Measurements from ENCODE around the gene M1AP.

Gene M1AP

DNA sequence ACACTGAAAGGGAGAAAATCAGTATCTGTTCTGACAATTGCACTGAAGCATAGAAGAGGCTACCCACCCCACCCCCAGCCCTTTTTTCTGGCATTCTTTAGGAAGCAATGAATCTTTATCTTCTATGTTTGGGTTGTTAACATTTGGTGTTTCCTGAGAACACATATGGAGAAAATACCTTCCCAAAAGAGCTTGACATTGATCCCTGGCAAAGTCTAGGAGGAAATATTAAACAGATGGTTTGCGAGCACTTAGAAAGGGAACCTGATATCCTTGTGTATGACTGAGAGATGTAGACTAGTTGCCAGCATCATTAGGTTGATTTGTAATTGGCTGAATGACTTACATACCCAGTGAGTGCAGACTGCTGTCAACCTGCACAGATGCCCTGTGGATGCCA lies 50.7 kb downstream of the M1AP start:
- DNase-seq (ENCODE audit: low read depth in 2 of 2): no peak

DNA sequence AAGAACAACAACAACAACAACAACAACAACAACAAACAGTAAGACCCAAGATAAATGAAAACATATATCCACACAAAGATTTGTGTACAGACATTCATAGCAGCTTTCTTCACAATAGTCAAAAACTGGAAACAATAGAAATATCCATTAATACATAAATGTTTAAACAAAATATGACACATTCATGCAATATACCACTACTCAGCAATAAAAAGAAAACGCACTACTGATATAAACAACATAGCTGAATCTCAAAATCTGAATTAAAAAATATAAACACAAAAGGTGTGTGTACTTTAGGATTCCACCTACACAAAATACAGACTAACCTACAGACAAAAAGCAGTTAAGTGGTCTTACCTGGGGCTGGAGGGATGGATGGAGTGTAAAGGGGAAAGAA lies 51.5 kb downstream of the M1AP start:
- DNase-seq (ENCODE audit: low read depth in 2 of 2): no peak

DNA sequence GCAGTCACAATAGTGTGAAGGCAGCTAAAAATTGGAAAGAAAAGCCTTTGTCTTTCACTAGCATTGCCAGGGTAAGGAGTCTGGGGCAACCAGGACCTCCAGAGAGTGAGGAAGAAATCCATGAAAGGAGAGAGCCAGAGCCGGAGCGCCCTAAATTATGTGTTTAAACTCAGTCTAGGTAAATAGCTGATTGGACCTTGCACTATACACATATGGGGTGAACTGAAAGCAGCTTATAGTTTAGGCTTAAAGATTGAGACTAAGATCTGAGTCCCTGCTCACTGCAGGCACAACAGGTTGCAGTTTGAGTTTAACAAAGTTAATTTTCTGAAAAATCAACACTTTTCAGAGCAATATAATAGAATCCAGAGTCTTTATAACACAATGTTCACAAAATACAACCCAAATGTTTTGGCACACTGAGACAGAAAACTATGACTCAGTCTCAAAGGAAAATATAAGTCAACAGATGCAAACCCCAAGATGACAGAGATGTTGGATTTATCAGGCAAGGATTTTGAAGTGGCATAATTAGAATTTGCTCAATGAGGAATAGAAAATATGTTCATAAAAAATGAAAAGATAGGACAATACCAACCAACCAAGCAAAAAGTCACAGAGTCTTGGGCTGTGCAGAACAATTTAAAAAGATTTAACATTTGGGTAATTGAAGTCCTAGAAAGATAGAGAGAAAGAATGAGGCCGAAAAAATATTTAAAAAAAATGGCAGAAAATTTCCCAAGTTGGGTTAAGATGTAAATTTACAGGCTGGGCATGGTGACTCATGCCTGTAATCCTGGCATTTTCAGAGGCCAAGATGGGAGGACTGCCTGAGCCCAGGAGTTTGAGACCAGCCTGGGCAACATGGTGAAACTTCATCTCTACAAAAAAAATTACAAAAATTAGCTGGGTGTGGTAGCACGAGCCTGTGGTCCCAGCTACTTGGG lies 54.0 kb downstream of the M1AP start:
- no peak for DNase-seq (ENCODE audit: low read depth in 2 of 2)

DNA sequence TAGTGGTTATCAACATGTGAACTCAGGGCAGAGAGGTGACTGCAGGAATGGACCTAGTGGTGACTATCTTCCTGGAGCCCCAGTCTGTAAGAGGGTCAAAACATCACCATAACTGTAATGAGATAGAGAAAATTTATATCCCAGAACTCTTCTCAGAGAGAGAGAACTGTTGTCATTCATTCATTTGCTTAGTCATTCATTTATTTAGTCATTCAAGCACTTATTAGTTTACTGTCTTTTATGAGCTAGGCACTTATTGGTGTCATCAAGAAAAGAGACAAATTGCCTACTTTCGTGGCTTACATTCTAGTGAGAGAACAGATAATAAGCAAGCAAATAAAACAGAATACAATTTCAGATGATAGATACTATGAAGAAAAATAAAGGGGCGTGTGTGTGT lies 59.5 kb downstream of the M1AP start:
- DNase-seq (ENCODE audit: low read depth in 2 of 2): no peak

DNA sequence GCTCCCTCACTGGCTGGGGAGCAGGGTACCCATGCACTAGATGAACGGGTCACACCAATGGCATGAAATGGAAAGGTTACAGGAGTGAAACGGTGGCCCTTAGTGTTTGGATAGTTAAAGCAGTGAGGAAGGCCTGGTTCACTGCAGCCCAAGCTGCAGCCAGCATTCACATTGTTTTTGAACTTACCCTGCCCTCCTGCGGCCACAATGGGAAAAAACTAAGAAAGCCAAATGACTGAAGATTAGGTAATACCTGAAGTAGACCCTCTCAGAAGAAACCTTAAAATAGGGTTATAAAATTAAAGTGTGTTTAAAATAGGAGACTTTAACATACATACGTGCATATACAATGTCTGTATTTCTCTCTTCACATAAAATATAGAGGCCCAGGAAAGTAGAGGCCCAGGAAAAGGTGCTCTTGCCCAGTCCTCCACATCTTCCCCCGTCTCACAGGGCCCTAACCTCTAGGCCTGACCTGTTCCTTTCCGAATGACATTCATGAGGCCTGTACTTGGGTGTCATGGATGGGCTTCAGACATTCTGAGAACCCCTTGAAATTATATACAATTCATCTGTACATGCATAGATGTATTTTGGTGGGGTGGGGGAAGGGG lies 60.4 kb downstream of the M1AP start:
- DNase-seq (ENCODE audit: low read depth in 2 of 2): peak in 1 of 2 donors; percentile 36

DNA sequence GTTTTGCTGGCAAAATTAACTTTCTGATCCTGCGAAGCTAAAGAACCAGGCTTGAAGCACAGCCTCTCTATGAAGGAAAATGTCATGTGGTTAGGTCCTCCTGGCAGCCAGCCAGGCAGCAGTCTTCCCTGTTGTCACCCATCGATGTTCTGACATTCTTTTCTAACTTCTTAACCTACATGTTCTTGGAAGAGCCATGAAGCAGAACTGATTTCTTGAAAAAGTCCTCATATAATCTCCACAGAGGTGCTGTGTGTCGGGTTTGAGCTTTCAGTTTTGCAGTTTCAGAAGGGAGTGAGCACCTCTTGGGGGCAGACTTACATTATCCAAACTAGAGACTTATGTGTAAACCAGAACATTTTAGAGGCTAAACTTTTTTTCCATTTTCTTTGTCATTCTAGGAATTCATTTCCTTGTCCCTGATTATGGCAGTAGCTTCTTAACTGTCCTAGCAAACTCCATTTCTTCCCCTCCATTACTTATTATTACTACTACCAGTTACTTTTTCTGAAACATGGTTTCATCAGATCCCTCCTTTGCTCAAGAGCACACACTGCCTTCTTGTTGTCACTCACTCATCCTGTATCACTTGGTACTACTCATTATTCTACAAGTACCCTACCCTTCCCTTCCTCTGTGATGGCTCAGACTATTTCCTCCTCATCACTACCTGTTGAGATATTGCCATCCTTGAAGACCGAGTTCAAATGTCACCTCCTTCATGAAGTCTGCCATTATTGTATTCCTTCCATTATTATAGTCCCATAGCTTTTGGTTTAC lies 62.5 kb downstream of the M1AP start:
- no peak for DNase-seq (ENCODE audit: low read depth in 2 of 2)

DNA sequence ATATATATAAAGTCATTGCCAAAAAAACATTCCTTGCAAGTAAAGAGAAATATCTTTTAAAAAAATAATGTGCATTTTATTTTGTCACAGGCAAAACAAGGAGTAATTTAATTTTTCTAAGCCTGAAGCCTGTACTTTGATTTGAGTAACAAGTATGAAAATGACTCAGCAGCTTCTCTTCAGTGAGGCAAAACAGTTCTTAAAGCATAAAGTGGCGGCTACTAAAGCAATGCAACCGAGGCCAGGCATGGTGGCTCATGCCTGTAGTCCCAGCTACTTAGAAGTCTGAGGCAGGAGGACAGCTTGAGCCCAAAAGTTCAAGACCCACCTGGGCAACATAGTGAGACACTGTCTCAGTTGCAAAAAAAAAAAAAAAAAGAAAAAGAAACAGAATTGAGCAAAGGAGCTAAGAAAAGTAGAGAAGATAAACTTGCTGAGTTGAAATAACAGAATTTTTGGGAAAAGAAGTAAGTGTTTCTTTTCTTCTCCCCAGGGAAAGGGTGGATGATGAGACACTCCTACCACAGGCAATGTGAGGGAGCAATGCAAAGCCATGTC lies 64.0 kb downstream of the M1AP start:
- no peak for DNase-seq (ENCODE audit: low read depth in 2 of 2)

DNA sequence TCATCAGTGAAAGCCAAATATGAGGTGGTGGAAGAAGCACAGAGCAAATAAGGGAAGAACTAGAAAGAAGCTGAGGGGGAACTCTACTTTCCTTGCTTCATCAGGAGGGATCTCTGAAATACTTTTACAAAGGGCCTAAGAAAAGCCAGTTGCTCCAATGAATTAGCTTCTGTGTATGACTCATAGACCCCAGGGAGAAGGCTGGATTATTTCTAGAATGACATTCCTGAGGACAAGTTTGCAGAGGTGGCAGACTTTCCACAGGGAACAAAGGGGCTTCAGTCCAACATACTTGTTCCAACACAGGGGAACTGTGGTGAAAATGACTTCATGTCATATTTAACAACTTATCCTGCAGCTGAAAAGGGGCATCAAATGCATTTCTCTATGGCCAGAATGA lies 64.6 kb downstream of the M1AP start:
- no peak for DNase-seq (ENCODE audit: low read depth in 2 of 2)

DNA sequence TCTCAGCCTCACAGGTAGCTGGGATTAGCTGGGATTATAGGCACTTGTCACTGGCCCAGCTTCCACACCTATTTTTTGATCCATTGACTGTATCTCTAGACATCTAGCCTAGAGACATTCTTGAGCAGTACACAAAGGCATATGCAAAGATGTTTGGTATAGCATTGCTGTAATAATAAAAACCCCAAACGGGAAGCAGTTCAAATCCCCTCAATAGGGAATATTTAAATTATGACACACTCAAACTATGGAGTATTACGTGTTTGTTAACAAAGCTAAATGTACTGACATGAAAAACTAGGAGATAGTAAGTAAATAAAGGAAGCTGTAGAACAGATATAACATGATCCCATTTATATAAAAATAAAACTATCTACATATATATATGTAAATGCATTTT lies 65.9 kb downstream of the M1AP start:
- no peak for DNase-seq (ENCODE audit: low read depth in 2 of 2)

DNA sequence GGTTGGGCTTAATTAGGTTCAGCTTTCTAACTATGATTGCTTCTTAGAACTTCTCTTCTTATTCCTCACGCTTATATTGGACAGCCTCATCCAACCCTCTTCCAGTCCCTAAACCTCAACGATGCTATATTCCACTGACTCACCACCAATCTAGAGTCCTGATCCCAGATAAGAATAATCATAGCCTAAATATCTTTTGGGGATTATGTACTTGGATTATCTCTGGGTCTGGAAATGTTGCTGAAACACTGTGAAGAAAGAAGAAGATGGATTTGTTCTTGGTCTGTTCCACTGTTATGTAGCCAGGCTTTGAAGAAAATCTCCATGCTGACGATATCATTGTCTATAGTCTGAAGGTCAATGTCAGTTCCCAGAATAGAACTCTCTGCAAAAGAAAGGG lies 66.7 kb downstream of the M1AP start:
- no peak for DNase-seq (ENCODE audit: low read depth in 2 of 2)

DNA sequence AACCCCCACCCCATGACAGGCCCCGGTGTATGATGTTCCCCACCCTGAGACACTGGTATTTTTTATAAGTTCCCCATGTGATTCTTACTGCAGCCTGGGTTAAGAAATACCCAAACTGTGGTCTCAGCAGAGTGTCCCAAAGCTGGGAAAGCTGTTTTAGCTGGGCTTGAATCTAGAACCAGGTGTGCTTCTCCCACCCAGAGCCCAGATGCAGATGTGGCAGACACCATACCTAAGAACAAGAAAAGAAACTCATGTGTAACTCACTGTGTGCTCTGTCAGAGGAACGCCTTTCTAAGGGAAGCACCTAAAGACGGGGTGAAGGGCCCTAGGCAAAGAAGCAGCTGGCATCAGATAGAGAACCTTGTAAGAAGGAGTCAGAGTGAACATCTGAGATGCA lies 69.7 kb downstream of the M1AP start:
- DNase-seq (ENCODE audit: low read depth in 2 of 2): no peak

DNA sequence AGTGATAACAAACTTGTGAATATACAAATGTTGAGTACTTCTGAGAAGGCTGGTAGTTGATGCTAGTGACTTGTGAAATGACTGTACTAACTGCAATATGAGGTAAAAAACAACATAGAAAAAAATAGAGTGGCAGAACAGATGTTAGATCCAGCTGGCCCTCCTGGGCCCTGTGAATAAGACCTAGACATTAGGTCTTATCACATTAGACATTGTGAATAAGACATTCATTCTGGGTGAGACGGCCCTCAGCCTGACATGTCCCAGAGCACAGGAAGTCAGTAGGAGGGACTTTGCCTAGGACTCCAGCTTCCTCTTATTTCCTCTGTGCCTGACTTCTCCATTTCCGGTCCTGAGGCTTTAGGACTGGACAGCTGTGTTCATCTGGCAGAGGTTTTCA lies 70.7 kb downstream of the M1AP start:
- DNase-seq (ENCODE audit: low read depth in 2 of 2): no peak

DNA sequence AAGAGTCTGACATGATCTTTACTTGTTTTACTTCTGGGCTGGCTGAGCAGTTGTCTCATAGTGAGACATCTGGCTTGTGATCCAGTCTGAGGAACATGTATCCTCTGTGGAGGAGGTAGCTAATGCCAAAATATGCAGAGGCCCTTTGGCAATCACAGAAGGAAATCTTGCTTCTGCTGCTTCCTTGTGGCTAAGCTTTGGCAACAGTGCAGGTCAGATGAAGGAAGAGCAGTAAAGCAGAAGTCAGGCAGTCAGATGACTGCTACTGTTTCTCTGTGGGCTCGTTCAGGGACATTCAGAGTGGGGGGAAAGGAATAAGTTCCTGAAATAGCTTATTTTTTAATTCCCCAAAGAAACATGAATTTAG lies 71.3 kb downstream of the M1AP start:
- DNase-seq (ENCODE audit: low read depth in 2 of 2): no peak

DNA sequence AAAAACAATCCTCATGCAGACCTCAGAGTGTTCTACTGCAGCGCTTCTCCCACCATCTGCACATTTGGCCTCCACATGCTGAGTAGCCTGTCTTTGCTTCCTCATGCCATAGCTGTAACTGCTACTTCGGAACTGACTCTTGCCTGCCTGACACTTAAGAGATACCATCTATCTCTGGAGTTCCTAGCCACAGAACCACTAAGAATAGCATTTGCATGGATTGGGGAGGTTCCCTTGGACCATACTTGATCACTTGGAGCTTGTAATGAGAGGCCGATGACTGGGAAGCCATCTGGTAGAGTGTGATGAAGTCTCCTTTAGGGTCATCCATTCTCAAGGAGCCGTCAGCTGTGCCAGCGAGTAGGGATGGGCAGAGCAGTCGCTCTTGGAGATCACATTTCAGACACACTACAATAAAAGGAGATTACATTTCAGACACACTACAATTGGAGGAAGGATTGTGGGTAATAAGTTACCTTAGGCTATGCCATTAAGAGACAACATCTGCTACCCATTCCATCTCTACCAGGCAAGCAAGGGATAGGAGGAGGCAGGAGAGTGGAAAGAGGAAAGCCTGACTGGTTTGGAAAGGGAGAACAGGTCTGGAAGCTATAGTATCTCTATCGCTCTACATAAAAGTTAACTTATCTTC lies 71.8 kb downstream of the M1AP start:
- no peak for DNase-seq (ENCODE audit: low read depth in 2 of 2)

DNA sequence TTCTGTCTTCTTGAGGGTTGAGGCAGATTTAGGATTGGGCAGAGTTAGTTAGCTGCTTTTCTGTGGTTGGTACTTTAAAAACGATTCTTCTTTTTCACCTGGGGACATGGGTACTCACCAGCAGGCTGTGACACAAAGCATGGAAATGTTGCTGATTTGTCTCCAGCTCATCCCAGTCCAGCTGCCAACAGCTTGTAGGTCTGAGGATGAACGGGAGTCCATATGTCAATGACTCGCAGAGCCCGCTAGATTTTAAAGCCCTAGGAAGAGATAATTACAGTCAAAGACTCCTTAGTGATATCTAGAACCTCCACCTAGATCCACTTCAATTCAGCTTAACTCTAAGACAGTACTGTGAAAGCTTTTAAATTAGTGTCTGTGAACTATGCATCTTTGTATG lies 72.8 kb downstream of the M1AP start:
- no peak for DNase-seq (ENCODE audit: low read depth in 2 of 2)

DNA sequence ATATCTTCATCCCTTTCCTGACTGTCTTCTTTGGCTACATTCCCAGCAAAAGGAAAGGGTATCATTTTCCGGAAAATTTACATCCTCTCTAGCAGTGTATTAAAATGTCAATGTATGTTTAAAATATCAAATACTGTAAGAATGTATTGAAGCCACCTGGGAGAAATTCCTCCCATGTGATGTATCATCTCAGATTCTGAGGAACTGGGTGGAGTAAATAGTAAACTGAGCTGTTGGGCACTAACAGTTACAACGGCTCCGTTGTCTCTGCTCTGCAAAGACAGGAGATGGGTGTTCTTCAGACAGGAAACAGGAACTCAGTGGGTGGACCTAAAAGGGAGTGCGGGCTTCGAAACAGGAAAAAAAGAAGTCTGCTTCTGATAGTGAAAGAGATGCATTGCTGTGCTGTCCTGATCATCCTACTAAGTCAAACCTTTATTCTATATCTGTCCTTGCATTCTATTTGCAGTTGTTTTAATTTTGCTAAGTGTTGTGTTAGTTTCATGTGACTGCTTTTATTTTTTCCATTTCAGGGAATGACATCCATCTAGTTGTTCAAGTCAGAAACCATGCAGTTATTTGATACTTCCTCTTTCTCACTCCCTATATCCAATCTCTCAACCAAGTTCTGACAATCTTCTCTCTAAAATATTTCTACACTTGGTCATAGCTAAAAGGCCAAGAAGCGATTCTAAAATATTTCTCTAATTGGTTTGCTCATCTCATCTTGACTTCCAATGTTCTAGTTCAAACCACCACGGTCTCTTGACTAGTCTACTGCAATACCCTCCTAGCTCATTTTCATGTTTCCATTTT lies 74.2 kb downstream of the M1AP start:
- DNase-seq (ENCODE audit: low read depth in 2 of 2): no peak

DNA sequence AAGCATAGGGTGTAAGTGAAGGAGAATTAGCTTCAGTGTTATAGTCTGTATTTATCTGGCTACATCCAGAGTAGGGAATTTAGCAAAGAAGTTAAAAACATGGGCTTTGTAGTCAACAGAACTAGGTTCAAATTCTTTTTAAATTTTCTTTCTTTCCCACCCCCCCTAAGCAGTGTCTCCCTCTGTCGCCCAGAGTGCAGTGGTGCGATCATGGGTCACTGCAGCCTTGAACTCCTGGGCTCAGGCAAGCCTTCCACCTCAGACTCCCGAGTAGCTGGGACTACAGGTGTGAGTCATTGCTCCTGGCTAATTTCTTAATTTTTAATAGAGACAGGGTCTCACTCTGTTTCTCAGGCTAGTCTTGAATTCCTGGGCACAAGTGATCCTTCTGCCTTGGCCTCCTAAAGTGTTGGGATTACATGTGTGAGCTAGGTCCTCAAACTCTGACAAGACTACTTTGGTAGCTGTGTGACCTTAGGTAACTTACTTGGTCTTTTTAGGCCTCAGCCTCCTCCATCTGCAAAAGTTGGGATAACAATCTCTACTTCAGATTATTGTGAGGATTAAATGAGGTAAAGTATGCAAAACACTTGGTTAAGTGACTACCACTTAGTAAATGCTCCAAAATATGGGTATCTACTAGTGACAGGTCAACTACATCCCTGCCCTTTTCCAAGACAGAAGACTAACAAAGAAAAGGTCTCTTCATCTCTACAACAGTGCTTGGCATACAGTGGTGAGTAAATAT lies 75.8 kb downstream of the M1AP start:
- DNase-seq (ENCODE audit: low read depth in 2 of 2): no peak

DNA sequence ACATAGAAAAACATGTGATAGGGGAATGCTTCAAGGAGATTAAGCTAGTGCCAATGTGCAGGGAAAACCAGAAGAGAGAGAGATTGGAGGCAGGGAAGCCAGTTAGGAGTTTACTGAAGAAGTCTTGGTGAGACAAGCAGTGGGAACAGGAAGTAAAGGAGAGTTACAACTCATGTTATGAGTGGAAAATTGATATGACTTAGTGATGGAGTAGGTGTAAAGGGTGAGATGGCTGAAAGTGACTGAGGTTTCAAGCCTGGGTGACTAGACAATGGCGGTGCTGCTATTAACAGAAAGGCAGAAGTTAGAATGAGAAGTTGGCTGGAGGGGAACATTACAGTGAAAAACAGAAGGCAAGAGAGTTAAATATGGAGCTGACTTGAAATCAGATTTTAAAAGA lies 77.1 kb downstream of the M1AP start:
- DNase-seq (ENCODE audit: low read depth in 2 of 2): no peak

DNA sequence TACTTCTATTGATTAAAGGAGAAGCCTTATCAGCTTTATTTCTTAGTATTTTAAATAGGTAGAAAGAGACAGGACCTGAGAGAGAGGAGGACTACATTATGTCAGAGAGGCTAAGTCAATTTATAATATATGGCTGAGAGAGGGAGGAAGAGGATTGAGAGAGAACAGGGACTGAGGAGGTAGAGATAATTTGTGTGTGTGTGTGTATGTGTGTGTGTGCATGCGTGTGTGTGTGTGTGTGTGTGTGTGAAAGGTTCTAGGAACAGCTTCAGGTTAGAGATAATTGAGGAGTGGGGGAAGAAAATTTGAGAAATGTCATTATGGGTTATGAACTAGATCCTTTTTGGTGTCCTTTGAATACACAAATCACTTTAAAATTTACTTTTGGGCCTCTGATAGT lies 78.4 kb downstream of the M1AP start:
- no peak for DNase-seq (ENCODE audit: low read depth in 2 of 2)

DNA sequence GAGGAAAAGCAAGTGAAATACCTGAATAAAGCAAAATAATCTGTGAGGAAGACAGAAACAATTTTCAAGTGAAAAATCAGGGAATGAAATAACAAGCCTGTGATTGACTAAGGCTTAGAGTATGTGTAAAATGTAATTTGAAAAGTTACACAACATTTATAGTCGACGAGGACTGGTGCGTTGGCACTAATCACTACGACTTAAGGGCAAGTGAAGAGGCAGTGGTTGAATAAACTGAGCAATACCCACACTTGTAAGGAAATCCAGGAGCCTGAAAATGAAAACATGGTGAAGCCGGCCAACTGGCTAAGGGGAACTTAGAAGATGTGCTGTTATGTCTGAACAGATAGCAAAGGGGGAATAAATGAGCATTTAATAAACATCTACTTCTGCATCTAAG lies 80.2 kb downstream of the M1AP start:
- DNase-seq (ENCODE audit: low read depth in 2 of 2): no peak

Measured in stimulated activated CD8-positive, alpha-beta memory T cell treated with anti-CD3 and anti-CD28 coated beads, Interleukin-15, amount 100 ng/mL, for 48 hours (primary cell).